ENCODE data around the gene PERM1. TPM values are rescaled to one million over a fixed set of nuclear protein-coding genes. Genes with fewer than 3 reads are reported as not detected.
A peak's percentile ranks its signal among the peaks of the same experiment; 100 is the strongest.

The PERM1 gene
- total and polyA plus RNA-seq, 4 donors: under 0.01 to 0.06 TPM; not detected in 2

DNA sequence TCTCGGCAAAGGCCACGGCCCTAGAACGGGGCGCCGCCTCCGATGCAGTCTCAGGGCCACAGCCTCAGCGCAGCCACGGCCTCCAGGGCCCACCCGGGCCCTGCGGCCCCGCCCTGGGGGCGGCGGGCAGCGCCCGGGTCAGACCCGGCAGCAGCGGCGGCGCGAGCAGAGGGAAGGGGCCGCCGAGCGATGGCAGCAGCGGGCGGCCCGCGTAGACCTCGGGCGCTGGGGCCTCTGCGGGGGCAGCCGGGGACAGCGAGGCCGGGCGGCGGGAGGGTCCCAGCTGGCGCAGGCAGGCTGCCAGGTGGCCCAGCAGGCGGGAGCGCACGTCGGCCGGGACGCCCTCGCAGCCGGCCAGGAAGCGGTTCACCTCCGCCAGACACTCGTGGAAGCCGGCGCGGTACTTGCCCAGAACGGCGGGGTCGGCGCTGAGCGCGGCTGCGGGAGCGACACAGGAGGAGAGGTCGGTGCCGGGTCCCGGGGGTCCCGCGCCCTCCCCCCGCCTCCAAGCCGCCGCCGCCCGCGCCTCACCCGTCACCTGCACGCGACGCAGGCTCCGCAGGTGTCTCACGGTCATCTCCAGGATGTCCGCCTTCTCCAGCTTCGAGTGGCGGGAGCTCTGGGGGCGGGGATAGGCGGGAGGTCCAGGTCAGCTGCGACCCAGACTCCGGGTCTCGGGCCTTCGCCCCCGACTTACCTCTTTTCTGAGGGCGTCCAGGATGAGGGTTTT, 17.3 kb upstream of the PERM1 start:
- H3K4me1 ChIP-seq (ENCODE audit: control insufficient read depth in 4 of 4, insufficient read depth in 4 of 4, low read length in 3 of 4): peaks cover 0 to 38% (median 23%) of the 10 kb centered on the region in 4 donors
- peaks cover 0 to 1% (median 0%) of the 10 kb centered on the region in 4 donors for H3K36me3 ChIP-seq (ENCODE audit: control insufficient read depth in 4 of 4, insufficient read depth in 3 of 4, low read depth in 1 of 4, low read length in 3 of 4)
- no peak overlapping the region for H3K9ac ChIP-seq (ENCODE audit: low read depth in 1 of 2, low read length in 2 of 2)
- DNase-seq (ENCODE audit: low spot score): no peak
- peaks cover 0 to 11% (median 1%) of the 10 kb centered on the region in 4 donors for H3K27me3 ChIP-seq (ENCODE audit: control insufficient read depth in 4 of 4, insufficient read depth in 4 of 4, low read length in 3 of 4)
- H3K4me3 ChIP-seq (ENCODE audit: low read depth in 1 of 3, low read length in 3 of 3): peak overlapping the region in 1 of 3 donors; percentile 66
- peak overlapping the region; percentile 23 to 50 for H3K27ac ChIP-seq (ENCODE audit: low read depth in 1 of 2, low read length in 2 of 2)
- TF ChIP-seq GABPA (IDR thresholded peaks at IDR 0.05 in 1 of 2, conservative IDR thresholded peaks at IDR 0.05 in 1 of 2): no peak
- WGBS: 2% methylated on average over 86 of the region's 86 CpGs
- no peaks in the 10 kb centered on the region for H3K9me3 ChIP-seq (ENCODE audit: control insufficient read depth in 4 of 4, low read length in 3 of 4)

DNA sequence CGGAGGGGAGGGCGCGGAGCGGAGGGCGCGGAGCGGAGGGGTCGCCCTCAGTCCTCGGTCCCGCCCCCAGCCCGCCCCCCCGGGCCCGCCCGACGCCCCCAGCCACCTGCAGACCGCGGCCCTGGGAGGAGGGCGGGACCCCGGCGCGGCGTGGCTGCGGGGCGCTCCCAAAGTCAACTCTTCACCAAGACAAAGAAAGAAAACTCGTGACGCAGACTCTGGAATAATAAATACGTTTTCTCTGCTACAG, 16.8 kb upstream of the PERM1 start:
- Histone ChIP-seq H3K4me3 (ENCODE audit: low read depth in 1 of 3, low read length in 3 of 3) (peak overlapping the region in 1 of 3 donors; percentile 66), H3K27me3 (ENCODE audit: control insufficient read depth in 4 of 4, insufficient read depth in 4 of 4, low read length in 3 of 4) (peaks cover 0 to 11% (median 1%) of the 10 kb centered on the region in 4 donors), H3K9ac (ENCODE audit: low read depth in 1 of 2, low read length in 2 of 2) (no peak overlapping the region), H3K36me3 (ENCODE audit: control insufficient read depth in 4 of 4, insufficient read depth in 3 of 4, low read depth in 1 of 4, low read length in 3 of 4) (peaks cover 0 to 1% (median 0%) of the 10 kb centered on the region in 4 donors), H3K9me3 (ENCODE audit: control insufficient read depth in 4 of 4, low read length in 3 of 4) (no peaks in the 10 kb centered on the region), H3K27ac (ENCODE audit: low read depth in 1 of 2, low read length in 2 of 2) (no peak overlapping the region), H3K4me1 (ENCODE audit: control insufficient read depth in 4 of 4, insufficient read depth in 4 of 4, low read length in 3 of 4) (peaks cover 0 to 38% (median 23%) of the 10 kb centered on the region in 4 donors)
- no peak for DNase-seq (ENCODE audit: low spot score)
- TF ChIP-seq, protein P1, sequence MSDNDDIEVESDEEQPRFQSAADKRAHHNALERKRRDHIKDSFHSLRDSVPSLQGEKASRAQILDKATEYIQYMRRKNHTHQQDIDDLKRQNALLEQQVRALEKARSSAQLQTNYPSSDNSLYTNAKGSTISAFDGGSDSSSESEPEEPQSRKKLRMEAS (IDR thresholded peaks at IDR 0.05): no peak
- TF ChIP-seq FOXA1 (IDR thresholded peaks at IDR 0.05) (no peak), SP1 (IDR thresholded peaks at IDR 0.05) (no peak), JUND (IDR thresholded peaks at IDR 0.05) (no peak), NR2F2 (IDR thresholded peaks at IDR 0.05) (no peak), HNF4G (IDR thresholded peaks at IDR 0.05) (no peak)
- TF ChIP-seq, protein P2, sequence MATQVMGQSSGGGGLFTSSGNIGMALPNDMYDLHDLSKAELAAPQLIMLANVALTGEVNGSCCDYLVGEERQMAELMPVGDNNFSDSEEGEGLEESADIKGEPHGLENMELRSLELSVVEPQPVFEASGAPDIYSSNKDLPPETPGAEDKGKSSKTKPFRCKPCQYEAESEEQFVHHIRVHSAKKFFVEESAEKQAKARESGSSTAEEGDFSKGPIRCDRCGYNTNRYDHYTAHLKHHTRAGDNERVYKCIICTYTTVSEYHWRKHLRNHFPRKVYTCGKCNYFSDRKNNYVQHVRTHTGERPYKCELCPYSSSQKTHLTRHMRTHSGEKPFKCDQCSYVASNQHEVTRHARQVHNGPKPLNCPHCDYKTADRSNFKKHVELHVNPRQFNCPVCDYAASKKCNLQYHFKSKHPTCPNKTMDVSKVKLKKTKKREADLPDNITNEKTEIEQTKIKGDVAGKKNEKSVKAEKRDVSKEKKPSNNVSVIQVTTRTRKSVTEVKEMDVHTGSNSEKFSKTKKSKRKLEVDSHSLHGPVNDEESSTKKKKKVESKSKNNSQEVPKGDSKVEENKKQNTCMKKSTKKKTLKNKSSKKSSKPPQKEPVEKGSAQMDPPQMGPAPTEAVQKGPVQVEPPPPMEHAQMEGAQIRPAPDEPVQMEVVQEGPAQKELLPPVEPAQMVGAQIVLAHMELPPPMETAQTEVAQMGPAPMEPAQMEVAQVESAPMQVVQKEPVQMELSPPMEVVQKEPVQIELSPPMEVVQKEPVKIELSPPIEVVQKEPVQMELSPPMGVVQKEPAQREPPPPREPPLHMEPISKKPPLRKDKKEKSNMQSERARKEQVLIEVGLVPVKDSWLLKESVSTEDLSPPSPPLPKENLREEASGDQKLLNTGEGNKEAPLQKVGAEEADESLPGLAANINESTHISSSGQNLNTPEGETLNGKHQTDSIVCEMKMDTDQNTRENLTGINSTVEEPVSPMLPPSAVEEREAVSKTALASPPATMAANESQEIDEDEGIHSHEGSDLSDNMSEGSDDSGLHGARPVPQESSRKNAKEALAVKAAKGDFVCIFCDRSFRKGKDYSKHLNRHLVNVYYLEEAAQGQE (IDR thresholded peaks at IDR 0.05): no peak
- TF ChIP-seq, protein P3, sequence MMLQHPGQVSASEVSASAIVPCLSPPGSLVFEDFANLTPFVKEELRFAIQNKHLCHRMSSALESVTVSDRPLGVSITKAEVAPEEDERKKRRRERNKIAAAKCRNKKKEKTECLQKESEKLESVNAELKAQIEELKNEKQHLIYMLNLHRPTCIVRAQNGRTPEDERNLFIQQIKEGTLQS (IDR thresholded peaks at IDR 0.05): no peak
- 2% methylated on average over 27 of the region's 27 CpGs for WGBS

DNA sequence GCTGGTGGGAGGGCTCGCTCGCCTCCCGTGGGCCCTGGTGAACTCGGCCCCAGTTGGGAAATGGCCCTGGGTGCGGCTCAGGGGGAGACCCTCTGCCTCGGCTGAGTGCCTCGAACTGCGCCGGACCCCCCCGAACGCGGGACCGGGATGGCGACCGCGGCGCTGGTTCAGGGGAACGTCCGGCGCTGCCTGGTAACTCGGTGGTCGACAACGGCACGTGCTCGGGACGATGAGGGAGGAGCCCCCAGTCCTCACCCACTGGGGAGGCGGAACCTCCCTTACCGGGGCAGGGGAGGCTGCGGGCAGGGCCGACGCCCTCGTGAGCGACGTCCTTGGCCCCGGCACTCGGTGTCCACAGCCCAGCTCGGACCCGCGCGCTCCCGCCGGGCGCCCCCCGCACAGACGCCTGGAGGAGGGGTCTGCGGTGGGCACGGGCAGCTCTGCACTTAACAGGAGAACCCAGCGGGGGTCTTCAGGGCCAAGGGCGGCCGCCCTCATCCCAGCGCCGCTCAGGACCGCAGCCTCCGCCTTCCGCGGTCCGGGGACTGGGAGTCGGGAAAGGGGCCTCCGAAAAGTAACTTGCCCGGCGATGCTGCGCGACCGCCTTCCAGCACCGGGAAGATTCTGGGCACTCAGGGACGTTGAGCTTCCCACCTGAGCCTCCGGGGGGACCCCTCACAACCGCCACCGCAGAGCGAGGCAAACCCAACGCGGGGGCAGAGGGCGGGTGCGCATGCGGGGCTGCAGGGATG, 16.3 kb upstream of the PERM1 start:
- no peak overlapping the region for H3K27ac ChIP-seq (ENCODE audit: low read depth in 1 of 2, low read length in 2 of 2)
- peaks cover 0 to 38% (median 23%) of the 10 kb centered on the region in 4 donors for H3K4me1 ChIP-seq (ENCODE audit: control insufficient read depth in 4 of 4, insufficient read depth in 4 of 4, low read length in 3 of 4)
- 20% methylated on average over 75 of the region's 75 CpGs for WGBS
- H3K9me3 ChIP-seq (ENCODE audit: control insufficient read depth in 4 of 4, low read length in 3 of 4): no peaks in the 10 kb centered on the region
- H3K36me3 ChIP-seq (ENCODE audit: control insufficient read depth in 4 of 4, insufficient read depth in 3 of 4, low read depth in 1 of 4, low read length in 3 of 4): peaks cover 0 to 1% (median 0%) of the 10 kb centered on the region in 4 donors
- no peak for DNase-seq (ENCODE audit: low spot score)
- peaks cover 0 to 11% (median 1%) of the 10 kb centered on the region in 4 donors for H3K27me3 ChIP-seq (ENCODE audit: control insufficient read depth in 4 of 4, insufficient read depth in 4 of 4, low read length in 3 of 4)
- peak overlapping the region in 1 of 3 donors; percentile 66 for H3K4me3 ChIP-seq (ENCODE audit: low read depth in 1 of 3, low read length in 3 of 3)
- TF ChIP-seq TAF1 (conservative IDR thresholded peaks at IDR 0.05): no peak
- TF ChIP-seq, protein P3 (IDR thresholded peaks at IDR 0.05): no peak
- no peak for TF ChIP-seq JUND (IDR thresholded peaks at IDR 0.05)
- no peak for TF ChIP-seq NR2F2 (IDR thresholded peaks at IDR 0.05)
- TF ChIP-seq, protein P4, sequence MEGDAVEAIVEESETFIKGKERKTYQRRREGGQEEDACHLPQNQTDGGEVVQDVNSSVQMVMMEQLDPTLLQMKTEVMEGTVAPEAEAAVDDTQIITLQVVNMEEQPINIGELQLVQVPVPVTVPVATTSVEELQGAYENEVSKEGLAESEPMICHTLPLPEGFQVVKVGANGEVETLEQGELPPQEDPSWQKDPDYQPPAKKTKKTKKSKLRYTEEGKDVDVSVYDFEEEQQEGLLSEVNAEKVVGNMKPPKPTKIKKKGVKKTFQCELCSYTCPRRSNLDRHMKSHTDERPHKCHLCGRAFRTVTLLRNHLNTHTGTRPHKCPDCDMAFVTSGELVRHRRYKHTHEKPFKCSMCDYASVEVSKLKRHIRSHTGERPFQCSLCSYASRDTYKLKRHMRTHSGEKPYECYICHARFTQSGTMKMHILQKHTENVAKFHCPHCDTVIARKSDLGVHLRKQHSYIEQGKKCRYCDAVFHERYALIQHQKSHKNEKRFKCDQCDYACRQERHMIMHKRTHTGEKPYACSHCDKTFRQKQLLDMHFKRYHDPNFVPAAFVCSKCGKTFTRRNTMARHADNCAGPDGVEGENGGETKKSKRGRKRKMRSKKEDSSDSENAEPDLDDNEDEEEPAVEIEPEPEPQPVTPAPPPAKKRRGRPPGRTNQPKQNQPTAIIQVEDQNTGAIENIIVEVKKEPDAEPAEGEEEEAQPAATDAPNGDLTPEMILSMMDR (IDR thresholded peaks at IDR 0.05; ENCODE audit: low read depth, low read length, missing input control): no peak
- TF ChIP-seq HNF4G (IDR thresholded peaks at IDR 0.05): no peak
- no peak overlapping the region for H3K9ac ChIP-seq (ENCODE audit: low read depth in 1 of 2, low read length in 2 of 2)

Data from liver (tissue), 9 donors.